SK-N-SH treated with all-trans-retinoic acid at 6 μM for 48 hours (cell line): ENCODE measurements around the gene TBX10.

Experiments used
- ARNTL ChIP-seq: fragments of 450-650 bp; formaldehyde crosslinking; IDR thresholded peaks from 2 replicates; pipeline ENCODE4 v1.5.0; 2020; ENCODE audit warnings: low read depth, mild to moderate bottlenecking, moderate library complexity, borderline replicate concordance
- CSRNP3 ChIP-seq: fragments of 250-450 bp; sonication (Bioruptor Pico); IDR thresholded peaks from 2 replicates; pipeline ENCODE4 v1.5.1; 2021; ENCODE audit warnings: mild to moderate bottlenecking, moderate library complexity
- ESRRG ChIP-seq: fragments of 250-450 bp; sonication (Bioruptor Pico); IDR thresholded peaks from 2 replicates; pipeline ENCODE4 v1.6.1; 2021; ENCODE audit warnings: mild to moderate bottlenecking
- OSR1 ChIP-seq: fragments of 250-450 bp; sonication (Bioruptor Pico); IDR thresholded peaks from 2 replicates; pipeline ENCODE4 v1.8.0; 2022; ENCODE audit warnings: moderate library complexity, mild to moderate bottlenecking, inconsistent platforms
- PATZ1 ChIP-seq: fragments of 250-450 bp; sonication (Bioruptor Pico); IDR thresholded peaks from 2 replicates; pipeline ENCODE4 v1.8.0; 2020; ENCODE audit warnings: mild to moderate bottlenecking, moderate library complexity, borderline replicate concordance
- PPARA ChIP-seq: fragments of 250-450 bp; sonication (Bioruptor Pico); IDR thresholded peaks from 2 replicates; pipeline ENCODE4 v1.5.0; 2020; ENCODE audit warnings: mild to moderate bottlenecking, borderline replicate concordance
- TOX ChIP-seq: fragments of 250-450 bp; sonication (Bioruptor Pico); IDR thresholded peaks from 2 replicates; pipeline ENCODE4 v1.8.0; 2021; ENCODE audit warnings: mild to moderate bottlenecking, moderate library complexity, borderline replicate concordance
- ZC3H10 ChIP-seq: fragments of 250-450 bp; sonication (Bioruptor Pico); IDR thresholded peaks from 2 replicates; pipeline ENCODE4 v1.5.1; 2021; ENCODE audit warnings: mild to moderate bottlenecking, moderate library complexity
- ZFP30 ChIP-seq: fragments of 450-650 bp; formaldehyde crosslinking; IDR thresholded peaks from 2 replicates; pipeline ENCODE4 v1.5.0; 2022; ENCODE audit warnings: mild to moderate bottlenecking, moderate library complexity
- ZNF8 ChIP-seq: fragments of 450-650 bp; formaldehyde crosslinking; IDR thresholded peaks from 2 replicates; pipeline ENCODE4 v1.5.0; 2020; ENCODE audit warnings: mild to moderate bottlenecking, moderate library complexity

GRCh38 chr11:67588136-67588503, 51.4 kb downstream of the TBX10 start:
- no peak for TF ChIP-seq ZFP30
- TF ChIP-seq PATZ1 (CRISPR knock-in tag), result no peak
- no peak for TF ChIP-seq TOX (CRISPR knock-in tag)
- TF ChIP-seq ZNF8 (CRISPR knock-in tag), result no peak
- no peak for TF ChIP-seq PPARA (CRISPR knock-in tag)
- no peak for TF ChIP-seq ARNTL (CRISPR knock-in tag)
- TF ChIP-seq ZC3H10, result no peak
- no peak for TF ChIP-seq OSR1 (CRISPR knock-in tag)
- TF ChIP-seq CSRNP3 (CRISPR knock-in tag), result no peak
- no peak for TF ChIP-seq ESRRG (CRISPR knock-in tag)
